ENCODE results near the gene SND1.

SND1 gene

GRCh38 chr7:127682140-127682539 is 30.1 kb downstream of the SND1 start:
- DNase-seq (ENCODE audit: extremely low read depth in 1 of 2, low read depth in 1 of 2): no peak

- no peak for DNase-seq (ENCODE audit: extremely low read depth in 1 of 2, low read depth in 1 of 2)
Observed at GRCh38 chr7:127683776-127684681, 32.0 kb downstream of the SND1 start.

GRCh38 chr7:127689194-127689772 is 37.3 kb downstream of the SND1 start:
- no peak for DNase-seq (ENCODE audit: extremely low read depth in 1 of 2, low read depth in 1 of 2)

- DNase-seq (ENCODE audit: extremely low read depth in 1 of 2, low read depth in 1 of 2): no peak
Observed at GRCh38 chr7:127690337-127690736, 38.3 kb downstream of the SND1 start.

GRCh38 chr7:127690806-127691205 is 38.8 kb downstream of the SND1 start:
- no peak for DNase-seq (ENCODE audit: extremely low read depth in 1 of 2, low read depth in 1 of 2)

- no peak for DNase-seq (ENCODE audit: extremely low read depth in 1 of 2, low read depth in 1 of 2)
Observed at GRCh38 chr7:127692200-127692599, 40.2 kb downstream of the SND1 start.

- DNase-seq (ENCODE audit: extremely low read depth in 1 of 2, low read depth in 1 of 2): no peak
Observed at GRCh38 chr7:127699853-127700252, 47.9 kb downstream of the SND1 start.

- no peak for DNase-seq (ENCODE audit: extremely low read depth in 1 of 2, low read depth in 1 of 2)
Observed at GRCh38 chr7:127702052-127702652, 50.2 kb downstream of the SND1 start.

GRCh38 chr7:127702938-127703337 is 50.9 kb downstream of the SND1 start:
- no peak for DNase-seq (ENCODE audit: extremely low read depth in 1 of 2, low read depth in 1 of 2)

GRCh38 chr7:127704211-127704610 is 52.2 kb downstream of the SND1 start:
- DNase-seq (ENCODE audit: extremely low read depth in 1 of 2, low read depth in 1 of 2): no peak

GRCh38 chr7:127705461-127705959 is 53.5 kb downstream of the SND1 start:
- DNase-seq (ENCODE audit: extremely low read depth in 1 of 2, low read depth in 1 of 2): no peak

GRCh38 chr7:127706766-127707165 is 54.8 kb downstream of the SND1 start:
- DNase-seq (ENCODE audit: extremely low read depth in 1 of 2, low read depth in 1 of 2): no peak

GRCh38 chr7:127708201-127708600 is 56.2 kb downstream of the SND1 start:
- no peak for DNase-seq (ENCODE audit: extremely low read depth in 1 of 2, low read depth in 1 of 2)

GRCh38 chr7:127708788-127709187 is 56.8 kb downstream of the SND1 start:
- peak in 1 of 2 donors; percentile 29 for DNase-seq (ENCODE audit: extremely low read depth in 1 of 2, low read depth in 1 of 2)

- DNase-seq (ENCODE audit: extremely low read depth in 1 of 2, low read depth in 1 of 2): no peak
Observed at GRCh38 chr7:127710635-127711034, 58.6 kb downstream of the SND1 start.

- no peak for DNase-seq (ENCODE audit: extremely low read depth in 1 of 2, low read depth in 1 of 2)
Observed at GRCh38 chr7:127711872-127712271, 59.9 kb downstream of the SND1 start.

GRCh38 chr7:127713006-127713405 is 61.0 kb downstream of the SND1 start:
- no peak for DNase-seq (ENCODE audit: extremely low read depth in 1 of 2, low read depth in 1 of 2)

- no peak for DNase-seq (ENCODE audit: extremely low read depth in 1 of 2, low read depth in 1 of 2)
Observed at GRCh38 chr7:127713758-127714157, 61.8 kb downstream of the SND1 start.

- DNase-seq (ENCODE audit: extremely low read depth in 1 of 2, low read depth in 1 of 2): no peak
Observed at GRCh38 chr7:127715272-127715671, 63.3 kb downstream of the SND1 start.

- DNase-seq (ENCODE audit: extremely low read depth in 1 of 2, low read depth in 1 of 2): no peak
Observed at GRCh38 chr7:127715901-127716300, 63.9 kb downstream of the SND1 start.

- peak in 1 of 2 donors; percentile 6 for DNase-seq (ENCODE audit: extremely low read depth in 1 of 2, low read depth in 1 of 2)
Observed at GRCh38 chr7:127717502-127718339, 65.7 kb downstream of the SND1 start.

Measured in stimulated activated CD8-positive, alpha-beta memory T cell treated with anti-CD3 and anti-CD28 coated beads, Interleukin-7, amount 100 ng/mL, for 48 hours (primary cell).